Liver (tissue), 9 donors: Measurements from ENCODE around the gene VASP. TPM values are rescaled to one million over a fixed set of nuclear protein-coding genes. Genes with fewer than 3 reads are reported as not detected.

Experiments
- DNase-seq: peaks from one replicate; pipeline ENCODE4 v3.0.0-alpha.2; 2017; ENCODE audit warnings: low spot score
- H3K27ac ChIP-seq, 2 donors: one replicate each; pipeline ENCODE4 v1.7.0; 2013; ENCODE audit warnings: inconsistent platforms in 2 of 2, low read length in 2 of 2, control low read depth in 1 of 2, low read depth in 1 of 2, mild to moderate bottlenecking in 1 of 2
- H3K27me3 ChIP-seq, 4 donors: one replicate each; pipeline versions ENCODE4 v1.6.1 to v1.7.0; 2013; ENCODE audit warnings: low read length in 3 of 4, inconsistent platforms in 1 of 4, mild to moderate bottlenecking in 1 of 4, moderate library complexity in 1 of 4; ENCODE audit not compliant: control insufficient read depth in 4 of 4, insufficient read depth in 4 of 4
- H3K36me3 ChIP-seq, 4 donors: one replicate each; pipeline versions ENCODE4 v1.6.1 to v1.7.0; 2013; ENCODE audit warnings: low read length in 3 of 4, mild to moderate bottlenecking in 3 of 4, low read depth in 1 of 4, moderate library complexity in 1 of 4; ENCODE audit not compliant: control insufficient read depth in 4 of 4, insufficient read depth in 3 of 4
- H3K4me1 ChIP-seq, 4 donors: one replicate each; pipeline versions ENCODE4 v1.6.1 to v1.7.0; 2013; ENCODE audit warnings: low read length in 3 of 4, mild to moderate bottlenecking in 3 of 4, moderate library complexity in 1 of 4; ENCODE audit not compliant: control insufficient read depth in 4 of 4, insufficient read depth in 4 of 4
- H3K4me3 ChIP-seq, 3 donors: one replicate each; pipeline versions ENCODE4 v1.6.1 to v1.7.0; 2013; ENCODE audit warnings: low read length in 3 of 3, control low read depth in 1 of 3, low read depth in 1 of 3, mild to moderate bottlenecking in 1 of 3
- H3K9ac ChIP-seq, 2 donors: one replicate each; pipeline ENCODE4 v1.7.0; 2013; ENCODE audit warnings: low read length in 2 of 2, mild to moderate bottlenecking in 2 of 2, moderate library complexity in 2 of 2, control low read depth in 1 of 2, low read depth in 1 of 2
- H3K9me3 ChIP-seq, 4 donors: one replicate each; pipeline versions ENCODE4 v1.6.1 to v1.7.0; 2013; ENCODE audit warnings: low read length in 3 of 4; ENCODE audit not compliant: control insufficient read depth in 4 of 4
- EGR1 ChIP-seq, 2 donors: IDR thresholded peaks; 2 replicates each; pipeline ENCODE4 v1.6.1; 2016 to 2018; ENCODE audit warnings: antibody characterized with exemption in 2 of 2, low read depth in 2 of 2
- FOXA1 ChIP-seq: IDR thresholded peaks from 2 replicates; pipeline ENCODE4 v1.6.1; 2016; ENCODE audit warnings: antibody characterized with exemption
- FOXA2 ChIP-seq: IDR thresholded peaks from 2 replicates; pipeline ENCODE4 v1.6.1; 2016; ENCODE audit warnings: antibody characterized with exemption
- GABPA ChIP-seq, 2 donors: IDR thresholded peaks in 1 of 2; conservative IDR thresholded peaks in 1 of 2; 2 replicates each; pipeline ENCODE4 v1.6.1; 2016; ENCODE audit warnings: antibody characterized with exemption in 2 of 2, mild to moderate bottlenecking in 1 of 2, moderate library complexity in 1 of 2
- HNF4A ChIP-seq, 2 donors: conservative IDR thresholded peaks; 2 replicates each; pipeline ENCODE4 v1.6.1; 2016; ENCODE audit warnings: antibody characterized with exemption in 2 of 2, mild to moderate bottlenecking in 2 of 2
- JUND ChIP-seq, 2 donors: IDR thresholded peaks; 2 replicates each; pipeline ENCODE4 v1.6.1; 2016; ENCODE audit warnings: antibody characterized with exemption in 2 of 2
- NR2F2 ChIP-seq: IDR thresholded peaks from 2 replicates; pipeline ENCODE4 v1.6.1; 2016; ENCODE audit warnings: antibody characterized with exemption
- RAD21 ChIP-seq, 2 donors: IDR thresholded peaks; 2 replicates each; pipeline ENCODE4 v1.6.1; 2016; ENCODE audit warnings: antibody characterized with exemption in 2 of 2, mild to moderate bottlenecking in 2 of 2
- RXRA ChIP-seq, 2 donors: IDR thresholded peaks; 2 replicates each; pipeline ENCODE4 v1.6.1; 2017 to 2018; ENCODE audit warnings: antibody characterized with exemption in 2 of 2, mild to moderate bottlenecking in 1 of 2
- SP1 ChIP-seq: IDR thresholded peaks from 2 replicates; pipeline ENCODE4 v1.6.1; 2018; ENCODE audit warnings: antibody characterized with exemption, mild to moderate bottlenecking
- TAF1 ChIP-seq: conservative IDR thresholded peaks from 2 replicates; pipeline ENCODE4 v1.6.1; 2016; ENCODE audit warnings: antibody characterized with exemption, mild to moderate bottlenecking
- YY1 ChIP-seq: IDR thresholded peaks from 2 replicates; pipeline ENCODE4 v1.6.1; 2016; ENCODE audit warnings: antibody characterized with exemption, mild to moderate bottlenecking
- WGBS: extraction: QIAGEN DNeasy Blood & Tissue Kit; methylation state at CpG from one replicate; pipeline ENCODE4 v1.1.7; 2013; 5-methylcytosine and 5-hydroxymethylcytosine counted together
- polyA plus RNA-seq, 2 donors: library from polyadenylated mRNA; stranded (reverse) in 1 of 2; unstranded in 1 of 2; fragments of 200-250 nt in 1 of 2; fragments of >200 nt in 1 of 2; fragmentation: Nextera tagmentation in 1 of 2; extraction: Ambion mirVana in 1 of 2; gene quantifications; one replicate each; pipeline versions ENCODE4 v1.2.1 to v1.2.3, GENCODE V29; 2013 to 2015
- total RNA-seq, 2 donors: library from RNA; depleted of rRNA; stranded (reverse); fragments of >200 nt; gene quantifications; one replicate each; pipeline ENCODE4 v1.2.3, GENCODE V29; 2014
- TF ChIP-seq, protein P1 (sequence below): IDR thresholded peaks from 2 replicates; pipeline ENCODE4 v1.6.1; 2016; ENCODE audit warnings: antibody characterized with exemption
- TF ChIP-seq, protein P2 (sequence below): fragments of 150-350 bp; IDR thresholded peaks from 2 replicates; pipeline ENCODE4 v1.5.1; 2017; ENCODE audit warnings: improper control_type of control experiment, low read depth, low read length; ENCODE audit not compliant: missing input control
- TF ChIP-seq, protein P3 (sequence below): IDR thresholded peaks from 2 replicates; pipeline ENCODE4 v1.6.1; 2016; ENCODE audit warnings: antibody characterized with exemption
- TF ChIP-seq, protein P4 (sequence below): IDR thresholded peaks from 2 replicates; pipeline ENCODE4 v1.6.1; 2016; ENCODE audit warnings: antibody characterized with exemption, mild to moderate bottlenecking
- TF ChIP-seq, protein P5 (sequence below): IDR thresholded peaks from 2 replicates; pipeline ENCODE4 v1.6.1; 2016; ENCODE audit warnings: antibody characterized with exemption
- donor health status: healthy.
- donor health status: healthy.
- donor health status: healthy.
- donor health status: healthy.
- donor health status: healthy.

Gene VASP
- total and polyA plus RNA-seq, 4 donors: 7.3 to 29.1 (median 22.7) TPM

DNA sequence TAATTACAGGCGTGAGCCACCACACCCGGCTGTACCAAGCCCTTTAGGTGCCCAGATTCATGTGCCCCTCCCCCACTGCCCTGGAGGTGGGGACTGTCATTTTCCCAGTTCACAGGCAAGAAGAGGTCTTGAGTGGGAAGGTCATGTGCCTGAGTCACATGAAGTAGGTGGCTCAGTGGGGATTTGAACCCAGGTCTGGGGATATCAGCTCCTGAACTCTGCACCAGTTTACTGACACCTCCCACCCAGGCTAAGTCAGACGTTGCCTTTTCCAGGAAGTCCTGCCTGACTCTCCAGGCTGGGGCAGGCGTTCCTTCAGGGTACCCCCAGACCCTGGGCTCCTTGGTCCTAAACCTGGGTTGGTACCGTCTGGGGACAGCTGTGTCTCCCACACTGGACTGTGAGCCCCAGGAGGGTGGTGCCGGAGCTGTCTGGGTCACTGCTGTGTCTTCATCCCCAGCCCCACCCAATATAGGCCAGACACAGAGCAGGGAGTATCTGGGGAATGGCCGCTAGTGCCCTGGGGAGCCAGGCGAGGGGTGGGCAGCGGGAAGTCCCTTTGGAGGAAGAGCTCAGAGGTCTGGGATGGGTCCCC is 8.6 kb downstream of the VASP start:
- TF ChIP-seq, protein P1, sequence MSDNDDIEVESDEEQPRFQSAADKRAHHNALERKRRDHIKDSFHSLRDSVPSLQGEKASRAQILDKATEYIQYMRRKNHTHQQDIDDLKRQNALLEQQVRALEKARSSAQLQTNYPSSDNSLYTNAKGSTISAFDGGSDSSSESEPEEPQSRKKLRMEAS: no peak
- TF ChIP-seq YY1: no peak
- TF ChIP-seq TAF1: no peak
- TF ChIP-seq, protein P2, sequence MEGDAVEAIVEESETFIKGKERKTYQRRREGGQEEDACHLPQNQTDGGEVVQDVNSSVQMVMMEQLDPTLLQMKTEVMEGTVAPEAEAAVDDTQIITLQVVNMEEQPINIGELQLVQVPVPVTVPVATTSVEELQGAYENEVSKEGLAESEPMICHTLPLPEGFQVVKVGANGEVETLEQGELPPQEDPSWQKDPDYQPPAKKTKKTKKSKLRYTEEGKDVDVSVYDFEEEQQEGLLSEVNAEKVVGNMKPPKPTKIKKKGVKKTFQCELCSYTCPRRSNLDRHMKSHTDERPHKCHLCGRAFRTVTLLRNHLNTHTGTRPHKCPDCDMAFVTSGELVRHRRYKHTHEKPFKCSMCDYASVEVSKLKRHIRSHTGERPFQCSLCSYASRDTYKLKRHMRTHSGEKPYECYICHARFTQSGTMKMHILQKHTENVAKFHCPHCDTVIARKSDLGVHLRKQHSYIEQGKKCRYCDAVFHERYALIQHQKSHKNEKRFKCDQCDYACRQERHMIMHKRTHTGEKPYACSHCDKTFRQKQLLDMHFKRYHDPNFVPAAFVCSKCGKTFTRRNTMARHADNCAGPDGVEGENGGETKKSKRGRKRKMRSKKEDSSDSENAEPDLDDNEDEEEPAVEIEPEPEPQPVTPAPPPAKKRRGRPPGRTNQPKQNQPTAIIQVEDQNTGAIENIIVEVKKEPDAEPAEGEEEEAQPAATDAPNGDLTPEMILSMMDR: no peak
- TF ChIP-seq HNF4A (conservative IDR thresholded peaks at IDR 0.05): no peak
- TF ChIP-seq EGR1 (IDR thresholded peaks at IDR 0.05; ENCODE audit: low read depth in 2 of 2): no peak
- no peak for TF ChIP-seq RAD21 (IDR thresholded peaks at IDR 0.05)
- TF ChIP-seq FOXA2: no peak
- no peak for TF ChIP-seq NR2F2
- TF ChIP-seq, protein P3, sequence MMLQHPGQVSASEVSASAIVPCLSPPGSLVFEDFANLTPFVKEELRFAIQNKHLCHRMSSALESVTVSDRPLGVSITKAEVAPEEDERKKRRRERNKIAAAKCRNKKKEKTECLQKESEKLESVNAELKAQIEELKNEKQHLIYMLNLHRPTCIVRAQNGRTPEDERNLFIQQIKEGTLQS: no peak
- no peak for TF ChIP-seq RXRA (IDR thresholded peaks at IDR 0.05)
- no peak for TF ChIP-seq GABPA (IDR thresholded peaks at IDR 0.05 in 1 of 2, conservative IDR thresholded peaks at IDR 0.05 in 1 of 2)
- Histone ChIP-seq H3K4me3 (no peak overlapping the region), H3K27me3 (no peaks in the 10 kb centered on the region), H3K4me1 (peaks cover 12 to 21% (median 18%) of the 10 kb centered on the region in 4 donors), H3K9ac (no peak overlapping the region), H3K27ac (peak overlapping the region; percentile 20 to 34), H3K9me3 (no peaks in the 10 kb centered on the region), H3K36me3 (peaks cover 5 to 19% (median 12%) of the 10 kb centered on the region in 4 donors)
- DNase-seq: no peak
- 72% methylated on average over 9 of the region's 9 CpGs for WGBS

DNA sequence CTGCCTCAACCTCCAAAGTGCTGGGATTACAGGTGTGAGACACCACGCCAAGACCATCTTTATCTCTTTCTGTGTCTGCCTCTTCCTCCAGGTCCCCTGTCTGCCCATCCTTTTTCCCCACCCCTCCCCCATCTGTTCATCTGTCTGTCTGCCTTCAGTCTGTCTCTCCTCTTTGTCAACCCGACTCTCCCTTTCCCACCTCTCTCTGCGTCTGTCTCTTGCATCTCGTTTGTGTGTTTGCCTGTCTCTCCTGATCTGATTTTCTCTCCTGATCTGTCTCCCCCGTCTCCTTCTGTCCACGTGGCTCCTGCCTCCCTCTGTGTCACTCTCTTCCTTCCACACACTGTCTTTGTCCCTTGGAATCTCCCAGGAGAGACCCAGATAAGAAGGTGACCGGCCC is 10.0 kb downstream of the VASP start:
- no peak for DNase-seq
- no peak overlapping the region for H3K27ac ChIP-seq
- H3K9ac ChIP-seq: no peak overlapping the region
- H3K4me1 ChIP-seq: peaks cover 12 to 21% (median 18%) of the 10 kb centered on the region in 4 donors
- WGBS: 77% methylated on average over 7 of the region's 7 CpGs
- no peaks in the 10 kb centered on the region for H3K27me3 ChIP-seq
- TF ChIP-seq YY1 (no peak), SP1 (no peak), GABPA (IDR thresholded peaks at IDR 0.05 in 1 of 2, conservative IDR thresholded peaks at IDR 0.05 in 1 of 2) (no peak), FOXA1 (no peak), FOXA2 (no peak), TAF1 (no peak), JUND (IDR thresholded peaks at IDR 0.05) (no peak), HNF4A (conservative IDR thresholded peaks at IDR 0.05) (no peak)
- TF ChIP-seq, protein P3: no peak
- TF ChIP-seq, protein P4, sequence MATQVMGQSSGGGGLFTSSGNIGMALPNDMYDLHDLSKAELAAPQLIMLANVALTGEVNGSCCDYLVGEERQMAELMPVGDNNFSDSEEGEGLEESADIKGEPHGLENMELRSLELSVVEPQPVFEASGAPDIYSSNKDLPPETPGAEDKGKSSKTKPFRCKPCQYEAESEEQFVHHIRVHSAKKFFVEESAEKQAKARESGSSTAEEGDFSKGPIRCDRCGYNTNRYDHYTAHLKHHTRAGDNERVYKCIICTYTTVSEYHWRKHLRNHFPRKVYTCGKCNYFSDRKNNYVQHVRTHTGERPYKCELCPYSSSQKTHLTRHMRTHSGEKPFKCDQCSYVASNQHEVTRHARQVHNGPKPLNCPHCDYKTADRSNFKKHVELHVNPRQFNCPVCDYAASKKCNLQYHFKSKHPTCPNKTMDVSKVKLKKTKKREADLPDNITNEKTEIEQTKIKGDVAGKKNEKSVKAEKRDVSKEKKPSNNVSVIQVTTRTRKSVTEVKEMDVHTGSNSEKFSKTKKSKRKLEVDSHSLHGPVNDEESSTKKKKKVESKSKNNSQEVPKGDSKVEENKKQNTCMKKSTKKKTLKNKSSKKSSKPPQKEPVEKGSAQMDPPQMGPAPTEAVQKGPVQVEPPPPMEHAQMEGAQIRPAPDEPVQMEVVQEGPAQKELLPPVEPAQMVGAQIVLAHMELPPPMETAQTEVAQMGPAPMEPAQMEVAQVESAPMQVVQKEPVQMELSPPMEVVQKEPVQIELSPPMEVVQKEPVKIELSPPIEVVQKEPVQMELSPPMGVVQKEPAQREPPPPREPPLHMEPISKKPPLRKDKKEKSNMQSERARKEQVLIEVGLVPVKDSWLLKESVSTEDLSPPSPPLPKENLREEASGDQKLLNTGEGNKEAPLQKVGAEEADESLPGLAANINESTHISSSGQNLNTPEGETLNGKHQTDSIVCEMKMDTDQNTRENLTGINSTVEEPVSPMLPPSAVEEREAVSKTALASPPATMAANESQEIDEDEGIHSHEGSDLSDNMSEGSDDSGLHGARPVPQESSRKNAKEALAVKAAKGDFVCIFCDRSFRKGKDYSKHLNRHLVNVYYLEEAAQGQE: no peak
- TF ChIP-seq, protein P5, sequence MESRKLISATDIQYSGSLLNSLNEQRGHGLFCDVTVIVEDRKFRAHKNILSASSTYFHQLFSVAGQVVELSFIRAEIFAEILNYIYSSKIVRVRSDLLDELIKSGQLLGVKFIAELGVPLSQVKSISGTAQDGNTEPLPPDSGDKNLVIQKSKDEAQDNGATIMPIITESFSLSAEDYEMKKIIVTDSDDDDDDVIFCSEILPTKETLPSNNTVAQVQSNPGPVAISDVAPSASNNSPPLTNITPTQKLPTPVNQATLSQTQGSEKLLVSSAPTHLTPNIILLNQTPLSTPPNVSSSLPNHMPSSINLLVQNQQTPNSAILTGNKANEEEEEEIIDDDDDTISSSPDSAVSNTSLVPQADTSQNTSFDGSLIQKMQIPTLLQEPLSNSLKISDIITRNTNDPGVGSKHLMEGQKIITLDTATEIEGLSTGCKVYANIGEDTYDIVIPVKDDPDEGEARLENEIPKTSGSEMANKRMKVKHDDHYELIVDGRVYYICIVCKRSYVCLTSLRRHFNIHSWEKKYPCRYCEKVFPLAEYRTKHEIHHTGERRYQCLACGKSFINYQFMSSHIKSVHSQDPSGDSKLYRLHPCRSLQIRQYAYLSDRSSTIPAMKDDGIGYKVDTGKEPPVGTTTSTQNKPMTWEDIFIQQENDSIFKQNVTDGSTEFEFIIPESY: no peak
- H3K9me3 ChIP-seq: no peaks in the 10 kb centered on the region
- no peak overlapping the region for H3K4me3 ChIP-seq
- peaks cover 5 to 19% (median 13%) of the 10 kb centered on the region in 4 donors for H3K36me3 ChIP-seq
